ELR (cell line): ENCODE data around the gene NLRC5.

Source experiments
- DNase-seq: peaks from one replicate; pipeline ENCODE4 v3.0.0-alpha.2; 2015; ENCODE audit warnings: low read depth

Gene NLRC5

GRCh38 chr16:57071831-57072582, 82.7 kb downstream of the NLRC5 start:
- DNase-seq = peak; percentile 79

GRCh38 chr16:57072616-57073275, 83.4 kb downstream of the NLRC5 start:
- no peak for DNase-seq

GRCh38 chr16:57077714-57078113, 88.4 kb downstream of the NLRC5 start:
- no peak for DNase-seq

GRCh38 chr16:57081744-57082143, 92.4 kb downstream of the NLRC5 start:
- no peak for DNase-seq

- no peak for DNase-seq
These were observed 93.3 kb downstream of the NLRC5 start for GRCh38 chr16:57082664-57083063.

- no peak for DNase-seq
These were observed 94.2 kb downstream of the NLRC5 start for GRCh38 chr16:57083485-57084126.

GRCh38 chr16:57084257-57084770, 95.0 kb downstream of the NLRC5 start:
- DNase-seq = peak; percentile 81

- DNase-seq = no peak
These were observed 95.6 kb downstream of the NLRC5 start for GRCh38 chr16:57084996-57085395.

- no peak for DNase-seq
These were observed 97.6 kb downstream of the NLRC5 start for GRCh38 chr16:57087003-57087402.

GRCh38 chr16:57089406-57089805, 100.0 kb downstream of the NLRC5 start:
- no peak for DNase-seq

- peak; percentile 85 for DNase-seq
These were observed 102.0 kb downstream of the NLRC5 start for GRCh38 chr16:57091200-57091974.

- peak; percentile 71 for DNase-seq
These were observed 102.8 kb downstream of the NLRC5 start, which contains the start of gene CPNE2 for GRCh38 chr16:57091975-57092785. TSS of gene CPNE2 (plus strand) at chr16:57092583. CDS start at chr16:57110743, 18,160 bp downstream.

- peak; percentile 47 for DNase-seq
These were observed 103.5 kb downstream of the NLRC5 start for GRCh38 chr16:57092786-57093411.

GRCh38 chr16:57093666-57094564, 104.6 kb downstream of the NLRC5 start:
- DNase-seq = no peak

- DNase-seq = no peak
These were observed 105.6 kb downstream of the NLRC5 start for GRCh38 chr16:57094911-57095310.

- DNase-seq = no peak
These were observed 106.8 kb downstream of the NLRC5 start for GRCh38 chr16:57096192-57096591.

GRCh38 chr16:57096793-57097192, 107.4 kb downstream of the NLRC5 start:
- no peak for DNase-seq

GRCh38 chr16:57098188-57098841, 109.0 kb downstream of the NLRC5 start:
- no peak for DNase-seq

GRCh38 chr16:57099965-57100364, 110.6 kb downstream of the NLRC5 start:
- peak; percentile 57 for DNase-seq
